ENCODE results near the gene DOCK1.

GRCh38 chr10:127150136-127150535, 244.9 kb downstream of the DOCK1 start:
- TF ChIP-seq, protein P1, sequence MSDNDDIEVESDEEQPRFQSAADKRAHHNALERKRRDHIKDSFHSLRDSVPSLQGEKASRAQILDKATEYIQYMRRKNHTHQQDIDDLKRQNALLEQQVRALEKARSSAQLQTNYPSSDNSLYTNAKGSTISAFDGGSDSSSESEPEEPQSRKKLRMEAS (IDR thresholded peaks at IDR 0.05; ENCODE audit: low read depth, low read length): no peak
- no peak for TF ChIP-seq CTCF (IDR thresholded peaks at IDR 0.05; ENCODE audit: low read depth, low read length)
- no peak for TF ChIP-seq POLR2A (IDR thresholded peaks at IDR 0.05; ENCODE audit: extremely low read depth, insufficient read length)

Measured in NB4 (cell line).